HG03432 (cell line): ENCODE measurements around the gene GALNT11.
"Not testable (repeated sequence)": the region's sequence is repeated elsewhere in the genome, so short reads cannot be mapped to it uniquely, and the experiment has no call there.

Source experiments
- ATAC-seq: cut with Tn5 transposase; IDR thresholded peaks from one replicate; pipeline ENCODE4 v1.9.1; 2021; ENCODE audit warnings: mild to moderate bottlenecking, moderate library complexity; ENCODE audit not compliant: unreplicated experiment

GALNT11 gene

GRCh38 chr7:152025077-152025936 is at the start of gene GALNT11:
TSS of gene GALNT11 (plus strand) at chr7:152025674. CDS start at chr7:152094228, 68,554 bp downstream.
- ATAC-seq, result peak; percentile 97

GRCh38 chr7:151978616-151979015 is 46.9 kb upstream of the GALNT11 start:
- no peak for ATAC-seq

- ATAC-seq, result no peak
Observed at GRCh38 chr7:151981223-151981622, 44.3 kb upstream of the GALNT11 start.

- no peak for ATAC-seq
Observed at GRCh38 chr7:151982806-151983205, 42.7 kb upstream of the GALNT11 start.

- ATAC-seq, result no peak
Observed at GRCh38 chr7:151984612-151985011, 40.9 kb upstream of the GALNT11 start.

- no peak for ATAC-seq
Observed at GRCh38 chr7:151987748-151988529, 37.5 kb upstream of the GALNT11 start.

- ATAC-seq, result no peak
Observed at GRCh38 chr7:151992375-151992774, 33.1 kb upstream of the GALNT11 start.

GRCh38 chr7:151993977-151994676 is 31.3 kb upstream of the GALNT11 start:
- no peak for ATAC-seq

GRCh38 chr7:151999424-152000090 is 25.9 kb upstream of the GALNT11 start:
- ATAC-seq, result no peak

GRCh38 chr7:152000191-152000590 is 25.3 kb upstream of the GALNT11 start:
- no peak for ATAC-seq

GRCh38 chr7:152006336-152006735 is 19.1 kb upstream of the GALNT11 start:
- ATAC-seq, result no peak

GRCh38 chr7:152011860-152012259 is 13.6 kb upstream of the GALNT11 start:
- no peak for ATAC-seq

- ATAC-seq, result no peak
Observed at GRCh38 chr7:152013230-152013629, 12.2 kb upstream of the GALNT11 start.

- no peak for ATAC-seq
Observed at GRCh38 chr7:152013974-152014373, 11.5 kb upstream of the GALNT11 start.

- no peak for ATAC-seq
Observed at GRCh38 chr7:152014722-152015121, 10.8 kb upstream of the GALNT11 start.

- ATAC-seq, result no peak
Observed at GRCh38 chr7:152015600-152015999, 9.9 kb upstream of the GALNT11 start.

GRCh38 chr7:152016947-152017346 is 8.5 kb upstream of the GALNT11 start:
- no peak for ATAC-seq

GRCh38 chr7:152017683-152018082 is 7.8 kb upstream of the GALNT11 start:
- not testable (repeated sequence) for ATAC-seq

GRCh38 chr7:152021740-152022139 is 3.7 kb upstream of the GALNT11 start:
- not testable (repeated sequence) for ATAC-seq

GRCh38 chr7:152025937-152026890 is 740 bp downstream of the GALNT11 start:
- no peak for ATAC-seq
